ENCODE measurements around the gene GTPBP2.
"Not testable (repeated sequence)": the region's sequence is repeated elsewhere in the genome, so short reads cannot be mapped to it uniquely, and the experiment has no call there.

The GTPBP2 gene, protein sequence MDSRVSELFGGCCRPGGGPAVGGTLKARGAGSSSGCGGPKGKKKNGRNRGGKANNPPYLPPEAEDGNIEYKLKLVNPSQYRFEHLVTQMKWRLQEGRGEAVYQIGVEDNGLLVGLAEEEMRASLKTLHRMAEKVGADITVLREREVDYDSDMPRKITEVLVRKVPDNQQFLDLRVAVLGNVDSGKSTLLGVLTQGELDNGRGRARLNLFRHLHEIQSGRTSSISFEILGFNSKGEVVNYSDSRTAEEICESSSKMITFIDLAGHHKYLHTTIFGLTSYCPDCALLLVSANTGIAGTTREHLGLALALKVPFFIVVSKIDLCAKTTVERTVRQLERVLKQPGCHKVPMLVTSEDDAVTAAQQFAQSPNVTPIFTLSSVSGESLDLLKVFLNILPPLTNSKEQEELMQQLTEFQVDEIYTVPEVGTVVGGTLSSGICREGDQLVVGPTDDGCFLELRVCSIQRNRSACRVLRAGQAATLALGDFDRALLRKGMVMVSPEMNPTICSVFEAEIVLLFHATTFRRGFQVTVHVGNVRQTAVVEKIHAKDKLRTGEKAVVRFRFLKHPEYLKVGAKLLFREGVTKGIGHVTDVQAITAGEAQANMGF

DNA sequence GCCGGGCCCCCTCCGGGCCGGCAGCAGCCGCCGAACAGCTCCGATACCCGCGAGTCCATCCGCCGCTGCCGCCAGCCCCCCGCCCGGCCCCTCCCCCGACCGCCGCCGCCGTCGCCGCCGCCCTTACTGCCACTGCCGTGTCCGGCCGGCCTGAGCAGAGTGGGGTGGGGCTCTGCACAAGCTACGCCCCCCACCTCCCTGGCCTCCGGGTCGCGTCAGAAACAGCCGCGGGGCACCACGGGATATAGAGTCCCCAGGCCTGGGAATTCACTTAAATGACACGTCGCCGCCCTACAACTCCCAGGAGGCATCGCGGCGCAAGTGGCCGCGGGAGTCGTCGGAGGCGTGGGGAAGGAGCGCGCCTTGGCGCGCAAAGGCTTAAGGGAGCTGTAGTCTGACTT, at the start of gene GTPBP2:
Gene GTPBP2 (minus strand): TSS at position 161 of the 401 bp plus-strand sequence. CDS start 102 bp downstream, at position 59.
- DNase-seq (ENCODE audit: low read depth), result peak; percentile 93

DNA sequence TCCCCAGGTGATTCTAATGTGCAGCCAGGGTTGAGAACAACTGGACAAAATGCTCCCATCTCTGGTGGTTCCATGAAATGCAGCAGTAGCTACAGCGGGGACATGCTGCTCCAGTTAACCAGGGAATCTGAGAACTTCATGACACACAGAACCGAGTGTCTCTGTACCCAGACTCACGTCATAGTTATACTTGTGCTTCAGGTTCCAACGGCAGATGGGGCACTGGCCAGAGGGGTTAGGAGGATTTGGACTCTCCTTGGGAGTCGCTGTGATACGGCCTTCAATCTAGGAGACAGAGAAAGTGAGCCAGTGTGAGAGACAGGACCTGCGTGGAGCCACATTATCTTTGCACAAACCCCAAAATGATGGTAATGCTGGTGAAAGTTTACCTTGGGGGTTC, 49.3 kb upstream of the GTPBP2 start:
- DNase-seq (ENCODE audit: low read depth), result no peak

DNA sequence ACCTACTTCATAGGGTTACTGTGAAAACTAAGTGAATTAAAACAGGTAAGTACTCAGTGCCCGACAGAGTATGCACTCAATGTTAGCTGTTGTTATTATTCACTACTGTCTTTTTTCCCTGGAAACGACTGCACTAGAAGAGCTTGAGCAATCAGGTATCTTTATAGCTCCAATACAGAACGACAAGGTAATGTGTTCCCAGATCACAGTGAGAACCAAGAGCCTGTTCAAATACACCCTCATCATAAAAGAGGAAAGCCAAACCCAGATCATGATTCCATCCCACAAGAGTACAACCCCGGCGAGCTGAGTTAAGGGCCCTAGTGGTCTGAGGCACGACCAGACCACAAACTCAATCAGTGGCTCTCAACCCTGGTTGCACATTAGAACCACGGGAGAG, 48.7 kb upstream of the GTPBP2 start:
- no peak for DNase-seq (ENCODE audit: low read depth)

DNA sequence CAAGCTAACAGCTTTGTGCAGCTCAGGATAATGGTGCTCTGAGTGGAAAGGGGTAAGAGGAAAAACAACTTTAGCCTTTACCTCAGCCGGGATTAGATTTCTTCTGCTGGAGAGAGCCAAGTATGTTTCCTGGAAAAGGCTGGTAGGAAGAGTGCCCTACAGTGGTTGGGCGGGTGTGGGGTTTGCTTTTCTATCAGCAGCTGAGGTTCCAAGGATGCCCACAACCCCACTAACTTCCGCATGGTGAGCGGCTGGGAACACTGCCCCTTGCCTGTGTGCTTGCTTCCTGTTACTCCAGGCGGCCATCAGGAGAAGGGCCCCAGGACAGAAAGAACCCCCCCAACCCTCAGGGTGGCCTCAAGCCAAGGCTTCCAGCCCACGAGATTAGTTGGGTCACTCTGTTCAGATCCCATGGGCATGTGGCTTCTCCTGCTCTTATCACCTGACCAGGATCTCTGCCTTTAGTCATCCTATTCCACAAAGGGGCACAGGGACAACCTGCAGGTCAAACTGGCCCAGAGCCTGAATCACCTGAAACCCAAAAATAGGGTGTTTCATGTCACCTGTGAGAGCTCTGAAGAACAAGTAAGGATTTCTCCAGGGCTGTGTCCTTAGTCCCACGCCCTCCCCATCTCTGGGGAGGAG, 48.0 kb upstream of the GTPBP2 start:
- no peak for DNase-seq (ENCODE audit: low read depth)

DNA sequence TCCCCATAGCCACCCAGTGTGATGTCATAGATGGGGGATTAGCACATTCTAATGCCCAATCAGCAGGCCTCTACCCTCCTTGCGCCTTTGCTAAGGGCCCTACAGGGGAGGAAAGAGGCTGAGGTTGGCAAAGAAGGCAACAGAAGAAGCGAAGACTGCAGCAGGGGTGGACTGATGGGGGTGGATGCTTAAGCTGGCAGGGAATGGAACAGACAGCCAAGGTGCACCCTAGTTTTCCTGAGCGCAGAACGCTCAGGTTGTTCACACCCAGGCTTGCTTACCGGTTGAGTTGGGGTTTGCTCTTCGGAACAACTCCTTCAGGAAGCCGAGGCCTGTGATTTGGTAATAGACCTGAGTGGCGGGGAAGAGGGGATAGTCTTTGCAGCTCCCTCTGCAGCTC, 45.9 kb upstream of the GTPBP2 start:
- DNase-seq (ENCODE audit: low read depth), result no peak

DNA sequence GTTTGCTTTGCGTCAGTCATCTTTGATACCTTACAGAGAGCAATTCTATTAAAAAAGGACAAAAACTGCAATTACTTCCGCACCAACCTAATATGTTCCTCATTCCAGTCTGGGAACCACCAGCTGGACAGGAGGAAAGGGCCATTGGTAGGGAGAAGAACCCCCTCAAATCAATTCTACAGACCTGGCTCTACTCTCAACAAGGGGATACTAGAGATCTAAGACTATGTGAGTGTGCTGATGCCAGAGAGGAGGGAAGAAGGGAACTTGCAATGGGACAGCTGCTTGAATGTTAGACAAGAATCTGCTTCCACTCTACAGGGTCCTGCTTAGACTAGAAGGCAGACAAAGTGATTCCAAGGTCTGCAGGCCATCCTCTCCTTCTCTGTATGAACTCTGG, 45.2 kb upstream of the GTPBP2 start:
- DNase-seq (ENCODE audit: low read depth), result no peak

DNA sequence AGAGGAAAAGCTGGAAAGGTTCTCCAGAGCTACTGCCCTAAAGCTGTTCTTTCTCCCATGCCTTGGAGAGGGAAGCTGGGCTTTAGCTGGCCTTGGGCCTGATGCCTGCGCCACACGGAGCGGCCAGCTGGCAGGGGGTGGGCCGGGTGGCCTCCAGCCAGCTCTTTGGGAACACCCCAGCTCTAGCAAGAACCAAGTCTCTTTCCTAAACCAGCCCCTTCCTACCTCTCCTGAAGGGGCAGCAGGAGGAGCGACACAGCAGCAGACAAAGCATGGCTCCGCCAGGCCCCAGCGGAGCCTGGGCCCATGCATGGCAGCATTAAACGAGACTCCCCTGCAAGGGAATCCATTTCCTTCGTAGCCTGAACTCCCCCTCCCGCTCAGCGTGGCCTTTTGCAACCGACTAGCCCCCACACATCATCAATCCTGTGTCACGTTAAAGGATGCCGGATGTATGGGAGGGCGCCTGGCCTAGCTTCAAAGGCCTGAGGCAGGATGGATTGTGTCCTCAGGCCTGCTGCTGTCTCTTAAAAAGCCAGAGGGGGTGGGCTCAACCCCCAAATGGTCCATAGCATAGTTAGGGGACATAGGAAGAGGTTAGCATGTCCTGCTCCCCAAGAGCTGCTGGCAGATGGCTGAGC, 44.5 kb upstream of the GTPBP2 start:
- no peak for DNase-seq (ENCODE audit: low read depth)

DNA sequence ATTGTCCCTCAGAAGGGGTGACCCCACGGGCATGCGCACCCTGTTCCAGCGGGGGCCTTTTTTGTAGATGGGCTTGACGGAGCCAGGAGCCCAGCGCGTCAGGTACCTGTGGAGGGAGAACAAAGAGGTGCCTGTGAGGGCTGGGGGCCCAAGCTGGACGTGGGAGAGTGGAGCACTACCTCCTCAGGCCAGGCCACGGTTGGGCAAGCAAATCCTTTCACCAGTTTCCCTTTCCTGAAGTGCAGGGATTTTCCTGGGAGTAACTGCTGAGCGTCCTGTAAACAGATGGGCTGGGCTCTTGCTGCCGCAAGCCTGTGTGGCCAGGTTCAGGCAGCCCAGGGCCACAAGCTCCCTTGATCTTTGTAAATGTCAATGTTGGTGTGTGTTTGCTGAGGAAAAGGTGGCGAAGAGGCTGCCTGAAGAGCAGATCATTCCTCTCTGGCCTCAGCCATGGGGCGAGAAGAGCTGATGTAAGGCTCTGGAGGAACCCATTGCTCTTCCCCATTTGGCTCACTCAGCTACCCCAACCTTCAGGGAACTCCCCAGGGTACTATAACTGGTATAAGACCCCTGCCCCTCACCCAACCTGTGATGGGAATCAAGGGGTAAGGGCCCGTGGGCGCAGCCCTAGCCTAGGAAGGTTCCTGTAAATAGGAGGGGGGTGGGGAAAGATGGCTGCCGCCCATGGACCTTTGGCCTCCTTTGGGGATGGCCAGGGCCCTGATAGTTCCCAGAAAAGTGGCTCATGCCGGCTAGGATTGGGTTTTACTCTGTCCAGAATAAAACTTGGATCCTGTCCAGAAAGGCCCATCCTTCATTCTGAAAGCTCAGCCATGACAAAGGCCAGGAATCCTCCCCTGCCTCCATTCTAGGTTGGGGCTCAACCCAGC, 43.0 kb upstream of the GTPBP2 start:
- no peak for DNase-seq (ENCODE audit: low read depth)

DNA sequence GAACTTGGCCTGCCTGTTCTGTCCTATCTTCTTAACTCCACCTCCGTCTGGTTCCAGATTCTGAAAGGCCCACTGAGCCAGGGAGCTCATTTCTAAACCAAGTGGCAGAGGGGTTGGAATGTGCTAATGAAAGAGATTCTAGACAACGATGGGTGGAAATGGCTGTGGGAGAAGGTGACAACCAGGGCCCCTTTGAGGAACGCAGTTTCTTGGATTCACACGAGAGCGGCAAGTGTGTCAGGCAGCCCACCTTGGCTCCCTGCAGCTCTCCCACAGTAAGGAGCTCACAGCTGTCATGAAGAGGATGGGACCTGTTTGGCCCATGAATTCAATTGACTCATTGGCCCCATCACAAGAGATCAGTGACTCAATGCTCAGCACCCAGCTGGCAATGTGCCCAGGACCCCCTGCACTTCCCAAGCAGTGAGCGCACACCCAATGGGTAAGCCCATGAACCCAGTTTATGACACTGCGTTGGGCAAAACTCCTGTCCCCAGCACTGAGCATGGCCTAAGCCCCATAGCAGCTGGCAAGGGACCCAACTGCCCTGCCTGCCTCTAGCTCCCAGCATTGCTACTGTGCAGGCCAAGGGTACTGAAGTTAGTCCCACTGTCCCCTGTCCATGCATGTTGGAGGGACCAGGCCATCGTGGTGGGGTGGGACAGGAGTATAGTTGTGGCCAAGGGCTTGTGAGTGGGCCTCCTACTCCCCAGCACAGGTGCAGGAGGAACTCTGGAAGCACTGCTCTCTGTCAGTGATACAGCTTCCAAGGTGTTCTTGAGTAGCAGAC, 42.1 kb upstream of the GTPBP2 start:
- DNase-seq (ENCODE audit: low read depth), result no peak

DNA sequence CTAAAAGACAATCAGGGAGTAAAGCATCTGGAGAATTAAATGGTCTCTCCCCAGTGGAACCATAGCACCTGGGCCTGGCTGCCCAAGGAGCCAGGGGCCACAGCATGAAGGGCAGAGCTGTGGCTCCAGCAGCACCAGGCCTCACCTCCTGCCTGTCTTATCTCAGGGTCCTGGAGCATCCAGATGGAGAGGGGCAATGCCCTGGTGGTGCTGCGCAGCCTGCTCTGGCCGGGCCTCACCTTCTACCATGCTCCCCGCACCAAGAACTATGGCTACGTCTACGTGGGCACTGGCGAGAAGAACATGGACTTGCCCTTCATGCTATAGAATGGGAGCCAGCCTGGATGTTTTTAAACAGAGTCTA, 41.5 kb upstream of the GTPBP2 start:
- DNase-seq (ENCODE audit: low read depth), result no peak

DNA sequence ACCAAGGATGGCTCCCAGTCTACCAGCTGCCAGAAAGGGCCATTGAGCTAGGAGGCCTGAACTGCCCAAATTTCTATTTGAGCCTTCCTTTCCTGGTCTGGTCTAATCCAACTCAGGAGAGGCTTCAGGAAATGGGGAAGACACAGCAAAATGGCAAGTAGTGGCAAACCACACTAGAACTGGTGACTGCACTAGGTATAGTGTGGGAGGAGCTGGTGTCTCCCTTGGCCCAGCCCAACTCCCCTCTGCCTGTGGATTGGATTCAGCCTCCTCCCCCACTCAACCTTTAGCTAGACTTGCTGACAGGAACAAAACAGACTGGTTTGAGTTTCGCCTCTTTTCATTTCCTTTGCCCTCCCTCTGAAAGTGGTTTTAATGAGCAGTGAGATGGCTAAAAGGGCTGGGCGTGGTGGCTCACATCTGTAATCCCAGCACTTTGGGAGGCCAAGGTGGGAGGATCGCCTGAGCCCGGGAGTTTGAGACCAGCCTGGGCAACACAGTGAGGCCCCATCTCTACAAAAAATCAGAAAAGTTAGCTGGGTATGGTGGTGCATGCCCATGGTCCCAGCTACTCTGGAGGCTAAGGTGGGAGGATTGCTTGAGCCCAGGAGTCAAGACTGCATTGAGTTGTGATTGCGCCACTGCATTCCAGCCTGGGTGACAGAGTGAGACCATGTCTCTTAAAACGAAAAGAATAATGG, 41.0 kb upstream of the GTPBP2 start:
- DNase-seq (ENCODE audit: low read depth), result no peak

DNA sequence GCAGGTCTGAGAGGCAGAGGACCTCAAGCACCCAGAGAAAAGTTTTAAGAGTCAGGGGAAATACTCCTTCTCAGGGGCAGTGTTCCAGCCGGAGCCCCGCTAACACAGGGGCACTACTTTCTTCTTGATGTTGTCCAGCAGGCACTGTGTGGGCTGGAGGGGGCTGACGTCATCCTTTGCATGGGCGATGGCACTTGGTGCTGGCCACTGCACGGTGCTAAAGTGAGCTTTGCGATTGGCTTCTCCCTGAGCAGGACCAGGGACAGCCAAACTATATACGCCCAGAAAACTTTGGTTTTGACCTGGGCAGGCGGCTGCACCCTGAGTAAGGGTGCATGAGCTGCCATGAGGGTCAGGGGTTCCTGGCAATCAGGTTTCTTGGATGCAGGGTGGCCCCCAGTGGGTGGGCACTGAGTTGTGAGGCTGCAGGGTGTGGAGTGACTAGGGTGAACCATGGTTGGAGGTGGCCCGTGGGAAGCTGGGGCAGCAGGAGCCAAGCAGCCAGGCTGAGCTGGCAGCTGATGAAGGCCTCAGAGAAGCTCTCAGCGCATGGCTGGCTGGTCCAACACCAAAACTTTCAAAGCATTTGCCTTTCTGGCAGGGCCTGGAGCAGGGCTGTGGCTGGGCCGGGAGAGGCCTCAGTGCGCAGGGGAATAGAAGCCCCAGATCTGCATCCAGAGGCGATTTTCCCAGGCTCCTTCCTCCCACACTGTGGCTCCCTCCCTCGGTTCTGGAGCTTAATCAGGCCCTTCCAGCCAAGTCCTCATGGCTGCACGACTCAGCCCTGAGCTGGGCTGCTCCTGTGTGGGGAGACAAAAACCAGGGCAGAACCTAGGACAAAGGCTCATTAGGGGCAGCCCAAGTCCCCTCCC, 40.2 kb upstream of the GTPBP2 start:
- no peak for DNase-seq (ENCODE audit: low read depth)

DNA sequence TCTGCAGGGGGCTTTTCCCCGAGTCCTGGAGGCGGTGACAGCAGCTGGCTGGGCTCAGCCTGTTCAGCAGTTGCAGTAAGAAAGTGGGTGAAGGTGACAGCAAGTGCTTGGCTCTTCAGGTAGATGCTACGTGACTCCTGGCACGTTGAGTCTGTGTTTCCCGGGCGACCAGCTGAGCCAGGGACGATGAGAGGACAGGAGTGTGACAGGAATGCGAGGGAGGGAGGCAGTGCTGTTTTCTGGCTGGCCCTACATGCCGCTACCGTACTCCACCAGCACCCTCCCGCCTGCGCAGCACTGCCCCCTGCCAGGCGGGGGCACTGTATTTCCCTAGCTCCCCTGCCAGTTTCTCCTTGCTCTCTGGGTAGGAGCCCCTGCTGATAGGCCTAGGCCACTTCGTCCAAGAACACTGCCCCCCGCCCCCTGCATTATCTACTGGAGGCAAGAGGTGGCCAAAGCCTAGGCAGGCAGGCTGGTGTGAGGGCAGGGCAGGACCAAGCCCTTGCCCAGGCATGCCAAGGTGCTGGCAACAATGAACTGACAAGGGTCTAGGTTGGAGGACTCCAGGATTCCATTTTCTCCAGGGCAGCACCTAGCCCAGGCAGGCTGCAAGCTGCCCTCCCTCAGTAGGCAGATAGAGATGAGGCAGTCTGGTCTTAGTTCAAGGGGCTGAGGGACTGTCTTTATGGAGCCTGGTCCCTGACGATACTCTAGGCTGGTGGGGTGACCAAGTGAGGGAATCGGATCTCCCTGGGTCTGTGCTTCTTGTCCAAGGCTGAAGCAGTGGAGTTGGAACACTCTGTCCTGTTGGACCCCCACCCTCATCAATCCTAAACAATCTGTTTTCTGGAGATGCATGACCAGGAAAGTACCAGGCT, 39.3 kb upstream of the GTPBP2 start:
- DNase-seq (ENCODE audit: low read depth), result peak; percentile 12

DNA sequence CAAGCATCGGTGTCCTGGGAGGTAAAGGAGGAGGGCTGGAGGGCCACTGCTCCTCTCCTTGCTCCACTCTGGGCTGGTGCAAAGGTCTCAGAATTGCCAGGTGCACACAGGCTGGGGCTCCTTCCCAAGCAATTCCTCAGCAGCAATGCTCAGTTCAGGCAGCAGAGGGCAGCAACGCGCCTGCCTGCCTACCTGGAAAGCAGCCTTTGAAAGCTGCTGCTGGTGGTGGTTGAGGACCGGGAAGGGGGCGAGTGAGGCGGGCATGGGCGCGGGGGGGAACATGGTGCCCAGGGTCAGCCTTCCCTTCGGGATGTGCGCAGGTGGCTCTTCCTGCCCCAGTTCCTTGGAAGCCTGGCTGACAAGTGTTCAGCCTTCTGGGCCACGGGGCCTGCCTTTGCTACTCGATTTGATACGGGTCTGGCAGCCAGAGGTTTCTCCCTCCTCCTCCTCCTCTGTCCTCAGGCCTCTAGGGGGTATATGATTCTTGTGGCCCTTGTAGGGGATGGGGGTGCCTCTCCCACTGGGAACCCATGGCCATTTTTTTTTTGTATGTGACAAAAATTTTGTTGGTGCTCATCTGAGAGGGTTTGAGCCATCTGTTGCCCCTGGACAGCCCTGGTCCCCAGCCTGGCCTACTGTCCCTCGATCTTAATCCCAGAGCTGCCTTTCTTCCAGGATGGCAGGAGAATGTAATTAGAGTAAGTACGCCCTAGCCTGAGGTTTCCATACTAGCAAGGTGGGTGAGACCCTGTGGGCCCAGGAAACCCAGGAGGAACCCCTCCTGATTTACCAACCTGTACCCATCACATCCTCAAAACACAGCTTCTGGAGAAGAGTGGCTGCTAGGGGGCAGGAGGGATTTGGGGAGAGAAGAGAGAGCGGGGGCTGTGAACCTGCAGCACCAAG, 38.4 kb upstream of the GTPBP2 start:
- peak; percentile 80 for DNase-seq (ENCODE audit: low read depth)

DNA sequence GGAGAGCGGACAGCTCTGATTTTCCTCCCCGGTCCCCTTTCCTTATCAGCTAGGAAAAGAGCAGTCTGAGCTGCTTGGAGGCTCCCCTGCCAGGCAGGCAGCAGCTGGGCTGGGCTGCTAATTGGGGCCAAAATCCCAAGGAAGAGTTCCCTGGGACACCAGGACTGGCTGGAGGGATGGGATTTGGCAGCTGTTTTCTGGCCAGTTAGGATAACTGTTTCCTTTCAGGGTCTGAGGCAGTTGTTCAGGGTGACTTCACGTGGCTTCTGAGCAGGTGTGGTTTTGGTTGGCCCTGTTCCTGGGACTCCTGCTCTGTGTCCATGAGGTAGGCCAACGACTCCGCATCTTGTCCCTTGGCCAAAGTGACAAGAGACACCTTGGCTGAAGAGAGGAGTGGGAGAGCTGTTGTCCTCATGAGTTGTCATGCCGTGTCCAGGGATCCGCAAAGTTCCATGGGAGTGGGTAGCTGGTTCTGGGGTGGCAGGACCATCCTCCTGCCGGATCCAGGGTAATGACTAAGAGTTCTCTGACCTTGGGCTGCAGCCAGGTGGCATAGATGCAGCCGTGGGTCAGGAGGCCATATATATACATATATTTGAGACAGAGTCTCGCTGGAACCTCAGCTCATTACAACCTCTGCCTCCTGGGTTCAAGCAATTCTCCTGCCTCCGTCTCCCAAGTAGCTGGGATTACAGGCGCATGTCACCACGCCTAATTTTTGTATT, 37.3 kb upstream of the GTPBP2 start:
- no peak for DNase-seq (ENCODE audit: low read depth)

DNA sequence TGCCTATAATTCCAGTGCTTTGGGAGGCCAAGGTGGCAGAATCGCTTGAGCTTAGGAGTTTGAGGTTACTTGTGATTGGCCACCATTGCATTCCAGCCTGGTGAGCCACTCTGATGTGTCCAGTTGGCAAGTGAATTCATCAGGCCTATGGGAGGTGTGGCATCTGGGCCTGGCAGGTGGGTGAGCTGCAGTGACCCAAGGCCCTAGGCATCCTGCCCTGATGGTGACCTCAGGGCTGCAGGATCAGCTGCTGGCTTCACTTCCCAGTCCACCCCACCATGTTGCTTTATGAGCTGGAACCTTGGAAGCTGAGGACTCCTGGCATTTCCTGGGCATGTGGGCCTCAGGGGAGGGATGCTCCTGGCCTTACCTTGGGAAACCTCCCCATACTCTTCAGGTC, 36.3 kb upstream of the GTPBP2 start:
- no peak for DNase-seq (ENCODE audit: low read depth)

DNA sequence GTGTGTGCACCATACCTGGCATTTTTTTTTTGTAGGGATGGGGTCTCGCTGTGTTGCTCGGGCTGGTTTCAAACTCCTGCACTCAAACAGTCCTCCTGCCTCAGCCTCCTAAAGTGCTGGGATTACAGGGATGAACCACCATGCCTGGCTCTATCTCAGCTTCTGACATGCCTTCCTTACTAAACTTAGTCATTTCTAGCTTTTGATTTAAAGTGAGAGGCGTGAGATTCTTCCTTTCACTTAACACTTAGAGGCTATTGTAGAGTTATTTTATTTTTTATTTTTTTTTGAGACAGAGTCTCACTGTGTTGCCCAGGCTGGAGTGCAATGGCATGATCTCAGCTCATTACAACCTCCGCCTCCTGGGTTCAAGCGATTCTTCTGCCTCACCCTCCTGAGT, 33.9 kb upstream of the GTPBP2 start:
- not testable (repeated sequence) for DNase-seq (ENCODE audit: low read depth)

Data from stimulated activated CD8-positive, alpha-beta memory T cell treated with anti-CD3 and anti-CD28 coated beads, Interleukin-15, amount 100 ng/mL, for 1 hour (primary cell).